ENCODE measurements around the gene RLN2. TPM values are rescaled to one million over a fixed set of nuclear protein-coding genes. Genes with fewer than 3 reads are reported as not detected.

RLN2 gene
- total RNA-seq, 1 experiment from 2014 or later, result 3.7 TPM

- H3K79me1 ChIP-seq (ENCODE audit: insufficient read depth, low read depth, low read length, poor library complexity, severe bottlenecking), result no peaks in the 10 kb centered on the region
- no peak for DNase-seq
These were observed 6.3 kb upstream of the RLN2 start for GRCh38 chr9:5310851-5311250.

More at GRCh38 chr9:5310851-5311250, 6.3 kb upstream of the RLN2 start:
- Histone ChIP-seq H4K20me1 (ENCODE audit: control insufficient read depth, insufficient read depth, insufficient read length) (no peaks in the 10 kb centered on the region), H2BK5ac (ENCODE audit: insufficient read length, low read length) (no peak overlapping the region), H2BK120ac (ENCODE audit: low read depth, low read length, poor library complexity, severe bottlenecking) (no peak overlapping the region), H2BK12ac (ENCODE audit: insufficient read length, low read depth, low read length) (no peak overlapping the region), H2BK20ac (ENCODE audit: low read depth, low read length, poor library complexity, severe bottlenecking) (no peak overlapping the region), H3K4me1 (ENCODE audit: insufficient read depth, low read length) (no peaks in the 10 kb centered on the region), H3K27ac (ENCODE audit: insufficient read length, low read depth, low read length) (no peak overlapping the region), H2AFZ (ENCODE audit: low read length) (no peak overlapping the region), H3K18ac (ENCODE audit: insufficient read length, low read depth, low read length) (no peak overlapping the region), H3K9ac (ENCODE audit: extremely low read depth, insufficient read length, low read length) (no peak overlapping the region), H3K14ac (ENCODE audit: insufficient read depth, low read length) (no peak overlapping the region), H3K79me2 (ENCODE audit: insufficient read depth, low read length) (no peaks in the 10 kb centered on the region), H3K4me2 (ENCODE audit: insufficient read depth, insufficient read length, low read length) (no peak overlapping the region), H2BK15ac (ENCODE audit: low read depth, low read length) (no peak overlapping the region), H3T11ph (ENCODE audit: low read length) (no peak overlapping the region), H3K56ac (ENCODE audit: insufficient read length, low read depth, low read length) (no peak overlapping the region), H4K8ac (replicated peaks; ENCODE audit: insufficient read length, low read depth, low read length) (no peak overlapping the region), H3K27me3 (ENCODE audit: insufficient read depth, low read length) (no peaks in the 10 kb centered on the region), H3K4ac (ENCODE audit: low read depth, low read length) (no peak overlapping the region), H3K23ac (ENCODE audit: insufficient read length, low read depth, low read length) (no peak overlapping the region), H3K9me3 (ENCODE audit: control insufficient read depth, low read depth, low read length) (no peaks in the 10 kb centered on the region), H4K5ac (ENCODE audit: insufficient read length, low read depth, low read length) (no peak overlapping the region), H4K91ac (ENCODE audit: insufficient read length, low read depth, low read length) (no peak overlapping the region), H3K23me2 (ENCODE audit: insufficient read length, low read depth, low read length, poor library complexity, severe bottlenecking) (no peaks in the 10 kb centered on the region), H2AK5ac (ENCODE audit: insufficient read length, low read length) (no peak overlapping the region)
- Mint-ChIP-seq H3K4me1 (no peaks in the 10 kb centered on the region), H3K9me3 (peaks cover 5 to 10% of the 10 kb centered on the region in 2 experiments; a peak in 3 of 5 replicates), H3K27ac (no peak overlapping the region; a peak in 1 of 7 replicates), H3K27me3 (ENCODE audit: low read depth) (no peaks in the 10 kb centered on the region; the same call in 1 of the 2 replicates), H3K36me3 (ENCODE audit: insufficient read depth in 1 of 3, low read depth in 3 of 3) (peaks cover 2 to 9% (median 4%) of the 10 kb centered on the region in 3 experiments; a peak in 4 of 7 replicates), H3K4me3 (no peak overlapping the region)
- TF ChIP-seq CTCF (conservative IDR thresholded peaks at IDR 0.05), result no peak
